NCI-H1105 treated with DMSO at 0.1 percent for 48 hours (cell line): ENCODE data around the gene IFFO2.

ENCODE experiments used
- DNase-seq: peaks from one replicate; lab custom pipeline; 2025; lab: John Stamatoyannopoulos, UW

Gene IFFO2

GRCh38 chr1:18972531-18972930 lies 16.1 kb upstream of the IFFO2 start:
- peak; percentile 23 for DNase-seq

- no peak for DNase-seq
Observed at GRCh38 chr1:18970762-18971161, 14.3 kb upstream of the IFFO2 start.

GRCh38 chr1:18970358-18970757 lies 13.9 kb upstream of the IFFO2 start:
- no peak for DNase-seq

- DNase-seq, result no peak
Observed at GRCh38 chr1:18967066-18967690, 10.7 kb upstream of the IFFO2 start.

- no peak for DNase-seq
Observed at GRCh38 chr1:18965206-18966173, 9.0 kb upstream of the IFFO2 start.

GRCh38 chr1:18963968-18964367 lies 7.5 kb upstream of the IFFO2 start:
- DNase-seq, result no peak

- DNase-seq, result no peak
Observed at GRCh38 chr1:18962855-18963737, 6.6 kb upstream of the IFFO2 start.

GRCh38 chr1:18962121-18962721 lies 5.7 kb upstream of the IFFO2 start:
- no peak for DNase-seq

GRCh38 chr1:18960821-18961220 lies 4.3 kb upstream of the IFFO2 start:
- DNase-seq, result no peak

GRCh38 chr1:18960409-18960808 lies 3.9 kb upstream of the IFFO2 start:
- DNase-seq, result no peak

- DNase-seq, result no peak
Observed at GRCh38 chr1:18959591-18959990, 3.1 kb upstream of the IFFO2 start.

- no peak for DNase-seq
Observed at GRCh38 chr1:18957532-18958300, 1.2 kb upstream of the IFFO2 start.

GRCh38 chr1:18957136-18957521 lies 653 bp upstream of the IFFO2 start:
- no peak for DNase-seq

- DNase-seq, result peak; percentile 50
Observed at GRCh38 chr1:18955441-18956192, 859 bp downstream of the IFFO2 start.

- DNase-seq, result no peak
Observed at GRCh38 chr1:18955131-18955440, 1.4 kb downstream of the IFFO2 start.

- no peak for DNase-seq
Observed at GRCh38 chr1:18954270-18955071, 2.0 kb downstream of the IFFO2 start.

- no peak for DNase-seq
Observed at GRCh38 chr1:18953731-18954231, 2.7 kb downstream of the IFFO2 start.

GRCh38 chr1:18951818-18952391 lies 4.6 kb downstream of the IFFO2 start:
- no peak for DNase-seq

GRCh38 chr1:18951416-18951815 lies 5.1 kb downstream of the IFFO2 start:
- no peak for DNase-seq
